Gastrocnemius medialis (tissue), 4 donors: ENCODE measurements around the gene MT1G.

Experiments
- POLR2A ChIP-seq, 2 donors: fragments of 450-650 bp; IDR thresholded peaks; one replicate each; pipeline ENCODE4 v1.6.1; 2017; ENCODE audit warnings: antibody characterized with exemption in 2 of 2, mild to moderate bottlenecking in 2 of 2, moderate library complexity in 2 of 2
- TF ChIP-seq, protein P1 (sequence below), 5 experiments: fragments of 450-650 bp in 3 of 5; fragments of 200-600 bp in 2 of 5; sonication (generic) in 2 of 5; IDR thresholded peaks in 4 of 5; conservative IDR thresholded peaks in 1 of 5; 1 replicate in 4 of 5; 2 replicates in 1 of 5; pipeline ENCODE4 v1.5.1; 2016 to 2019; ENCODE audit warnings: antibody characterized with exemption in 5 of 5, mild to moderate bottlenecking in 3 of 5, moderate library complexity in 3 of 5

DNA sequence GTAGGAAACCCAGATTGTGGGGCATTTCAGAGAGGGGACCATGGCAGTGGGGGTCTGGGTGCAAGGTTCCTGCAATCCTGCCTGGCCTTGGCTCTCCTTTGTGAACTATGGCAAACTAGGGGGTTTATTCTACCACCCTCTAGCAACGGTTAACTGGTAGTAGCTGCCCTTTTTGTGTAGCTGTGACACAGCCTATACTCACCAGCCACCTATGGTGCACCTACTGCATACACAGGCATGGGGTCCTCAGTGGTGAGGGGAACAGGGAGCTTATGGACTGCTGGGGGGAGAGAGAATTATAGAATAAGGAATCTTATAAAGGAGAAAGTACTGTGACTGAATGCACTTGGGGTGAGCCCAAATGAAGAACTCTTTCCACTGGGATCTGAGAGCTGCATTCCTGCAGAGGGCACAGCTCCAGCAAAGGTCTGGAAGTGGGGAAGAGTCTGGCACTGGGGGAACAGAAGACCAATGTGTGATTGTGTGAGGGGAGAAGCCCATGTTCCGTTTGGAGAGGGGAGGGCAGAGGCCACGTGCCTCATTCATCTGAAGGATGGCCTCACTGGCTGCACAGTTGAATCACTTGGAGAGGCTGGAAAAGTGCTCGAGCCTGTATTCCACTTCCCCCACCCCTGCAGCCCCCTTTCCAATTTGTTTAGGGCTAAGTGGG lies 16.5 kb upstream of the MT1G start:
- TF ChIP-seq, protein P1, sequence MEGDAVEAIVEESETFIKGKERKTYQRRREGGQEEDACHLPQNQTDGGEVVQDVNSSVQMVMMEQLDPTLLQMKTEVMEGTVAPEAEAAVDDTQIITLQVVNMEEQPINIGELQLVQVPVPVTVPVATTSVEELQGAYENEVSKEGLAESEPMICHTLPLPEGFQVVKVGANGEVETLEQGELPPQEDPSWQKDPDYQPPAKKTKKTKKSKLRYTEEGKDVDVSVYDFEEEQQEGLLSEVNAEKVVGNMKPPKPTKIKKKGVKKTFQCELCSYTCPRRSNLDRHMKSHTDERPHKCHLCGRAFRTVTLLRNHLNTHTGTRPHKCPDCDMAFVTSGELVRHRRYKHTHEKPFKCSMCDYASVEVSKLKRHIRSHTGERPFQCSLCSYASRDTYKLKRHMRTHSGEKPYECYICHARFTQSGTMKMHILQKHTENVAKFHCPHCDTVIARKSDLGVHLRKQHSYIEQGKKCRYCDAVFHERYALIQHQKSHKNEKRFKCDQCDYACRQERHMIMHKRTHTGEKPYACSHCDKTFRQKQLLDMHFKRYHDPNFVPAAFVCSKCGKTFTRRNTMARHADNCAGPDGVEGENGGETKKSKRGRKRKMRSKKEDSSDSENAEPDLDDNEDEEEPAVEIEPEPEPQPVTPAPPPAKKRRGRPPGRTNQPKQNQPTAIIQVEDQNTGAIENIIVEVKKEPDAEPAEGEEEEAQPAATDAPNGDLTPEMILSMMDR (IDR thresholded peaks at IDR 0.05 in 4 of 5, conservative IDR thresholded peaks at IDR 0.05 in 1 of 5) = no peak
- TF ChIP-seq POLR2A (IDR thresholded peaks at IDR 0.05) = peak in 1 of 2 donors; percentile 55
